Activated CD4-positive, alpha-beta memory T cell treated with anti-CD3 and anti-CD28 coated beads for 36 hours (primary cell): ENCODE data around the gene TOR1AIP1. TPM values are rescaled to one million over a fixed set of nuclear protein-coding genes. Genes with fewer than 3 reads are reported as not detected.

Experiments used
- CTCF ChIA-PET: fragments of 350-600 bp; sonication (Branson Sonifier 250); formaldehyde crosslinking; loops from one replicate; lab custom pipeline; 2021; ENCODE audit warnings: antibody characterized with exemption, inconsistent platforms; lab: Charles Lee
- POLR2A ChIA-PET: fragments of 350-600 bp; sonication (Branson Sonifier 250); formaldehyde crosslinking; loops from one replicate; lab custom pipeline; 2021; ENCODE audit warnings: antibody characterized with exemption; lab: Charles Lee
- DNase-seq: peaks from one replicate; pipeline ENCODE4 v3.0.0-alpha.2; 2020
- H3K27ac Mint-ChIP-seq: one replicate; pipeline ENCODE4 v1.8.0; 2021; ENCODE audit warnings: mixed read lengths
- H3K27me3 Mint-ChIP-seq: one replicate; pipeline ENCODE4 v1.8.0; 2021; ENCODE audit warnings: mixed read lengths
- H3K36me3 Mint-ChIP-seq: one replicate; pipeline ENCODE4 v1.8.0; 2021; ENCODE audit warnings: mixed read lengths
- H3K4me1 Mint-ChIP-seq: one replicate; pipeline ENCODE4 v1.8.0; 2021; ENCODE audit warnings: low read depth, mixed read lengths
- H3K4me3 Mint-ChIP-seq: one replicate; pipeline ENCODE4 v1.8.0; 2021; ENCODE audit warnings: mild to moderate bottlenecking, mixed read lengths
- H3K9me3 Mint-ChIP-seq: one replicate; pipeline ENCODE4 v1.8.0; 2021; ENCODE audit warnings: mixed read lengths
- intact Hi-C: fragments of 100-400 bp; cut with micrococcal nuclease; formaldehyde crosslinking; loops from one replicate; pipeline ENCODE4 v1.15.1; 2023
- total RNA-seq, 2 experiments: library from RNA; stranded (reverse); gene quantifications; one replicate each; pipeline ENCODE4 v1.2.3, GENCODE V29; 2021

TOR1AIP1 gene
- total RNA-seq, 2 experiments from 2014 or later: 57.4 to 57.7 TPM

DNA sequence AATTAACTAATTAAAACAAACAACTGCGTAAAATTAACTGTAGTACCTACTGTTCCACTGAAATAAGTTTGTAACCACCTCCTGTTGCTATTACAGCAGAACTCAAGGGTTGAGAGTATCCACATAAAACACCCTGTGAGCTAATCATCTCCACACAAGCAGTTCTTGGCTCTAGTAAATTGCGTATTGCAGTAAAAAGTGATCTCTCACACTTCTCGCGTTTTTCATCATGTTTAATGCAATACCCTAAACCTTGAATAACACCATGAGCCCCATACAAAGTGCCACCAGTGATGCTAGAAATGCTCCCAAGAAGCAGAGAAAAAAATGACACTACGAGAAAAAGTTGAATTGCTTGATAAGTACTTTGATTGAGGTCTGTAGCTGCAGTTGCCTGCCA lies 43.2 kb downstream of the TOR1AIP1 start:
- POLR2A ChIA-PET: no interaction called here
- Mint-ChIP-seq H3K27me3 (no peaks in the 10 kb centered on the region), H3K9me3 (no peaks in the 10 kb centered on the region), H3K4me3 (no peak overlapping the region), H3K4me1 (no peaks in the 10 kb centered on the region), H3K27ac (no peak overlapping the region), H3K36me3 (peaks cover 6% of the 10 kb centered on the region)
- DNase-seq: no peak
- CTCF ChIA-PET: no interaction called here
- intact Hi-C loops: no loop called here

GRCh38 chr1:179925922-179926849 lies 44.1 kb downstream of the TOR1AIP1 start:
- peaks cover 4% of the 10 kb centered on the region for H3K36me3 Mint-ChIP-seq
- no peak for DNase-seq
- CTCF ChIA-PET: interaction anchor here (1.4 kb wide), 1 partner anchor 11 kb away, joined by 5 read pairs; no protein-coding TSS in a partner anchor
- no peak overlapping the region for H3K27ac Mint-ChIP-seq
- intact Hi-C loops: no loop called here
- no peaks in the 10 kb centered on the region for H3K27me3 Mint-ChIP-seq
- POLR2A ChIA-PET: no interaction called here
- H3K4me3 Mint-ChIP-seq: no peak overlapping the region
- H3K4me1 Mint-ChIP-seq: no peaks in the 10 kb centered on the region
- no peaks in the 10 kb centered on the region for H3K9me3 Mint-ChIP-seq

GRCh38 chr1:179926850-179927205 lies 44.7 kb downstream of the TOR1AIP1 start:
- Mint-ChIP-seq H3K27me3 (no peaks in the 10 kb centered on the region), H3K4me3 (no peak overlapping the region), H3K36me3 (peaks cover under 1% of the 10 kb centered on the region), H3K27ac (no peak overlapping the region), H3K9me3 (no peaks in the 10 kb centered on the region), H3K4me1 (no peaks in the 10 kb centered on the region)
- intact Hi-C loops: no loop called here
- DNase-seq: no peak
- CTCF ChIA-PET: interaction anchor here (1.4 kb wide), 1 partner anchor 12 kb away, joined by 5 read pairs; no protein-coding TSS in a partner anchor
- POLR2A ChIA-PET: no interaction called here

DNA sequence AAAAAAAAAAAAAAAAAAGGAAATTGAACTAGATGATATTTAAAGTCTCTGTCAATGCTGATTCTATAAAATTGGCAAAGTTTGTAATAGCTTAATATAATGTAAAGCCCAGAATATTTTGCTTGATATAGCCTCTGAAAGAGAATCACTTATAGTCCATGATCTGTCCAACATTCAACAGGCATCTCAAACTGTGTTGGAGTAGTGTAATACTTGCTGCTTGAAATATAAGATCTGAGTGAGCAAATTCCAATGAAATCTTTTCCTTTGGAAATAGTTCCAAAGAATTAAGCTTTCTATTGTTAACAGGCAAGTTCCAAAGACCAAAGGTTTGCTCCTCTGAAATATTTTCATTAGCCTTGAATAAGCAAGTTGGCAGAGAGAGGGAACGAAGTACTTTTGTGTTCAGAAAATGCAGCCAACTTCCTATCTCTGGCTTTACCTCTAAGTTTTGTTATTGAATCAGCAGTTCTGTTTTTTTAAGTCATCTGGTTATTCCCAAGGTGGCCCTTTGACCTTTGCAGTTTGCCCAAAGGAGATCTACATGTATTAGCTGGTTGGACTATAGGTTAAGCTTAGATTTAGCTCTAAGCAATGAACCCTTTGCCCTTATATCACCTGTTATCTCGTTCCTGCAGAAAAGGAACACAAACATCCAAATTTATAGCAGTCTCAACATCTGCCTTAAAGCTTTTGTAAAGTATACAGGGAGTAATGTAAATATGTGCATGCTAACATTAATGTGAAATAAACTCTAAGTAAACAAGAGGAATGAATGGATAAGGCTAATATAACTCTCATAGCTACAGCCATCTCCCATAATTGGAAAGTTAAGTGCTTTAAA lies 48.1 kb downstream of the TOR1AIP1 start:
- intact Hi-C loops: no loop called here
- DNase-seq: no peak
- ChIA-PET CTCF (interaction anchor here (0.5 kb wide), 1 partner anchor 12 kb away, joined by 3 read pairs; no protein-coding TSS in a partner anchor), POLR2A (no interaction called here)
- H3K27ac Mint-ChIP-seq: no peak overlapping the region
- H3K36me3 Mint-ChIP-seq: no peaks in the 10 kb centered on the region
- H3K27me3 Mint-ChIP-seq: peaks cover 1% of the 10 kb centered on the region
- H3K4me3 Mint-ChIP-seq: no peak overlapping the region
- no peaks in the 10 kb centered on the region for H3K4me1 Mint-ChIP-seq
- no peaks in the 10 kb centered on the region for H3K9me3 Mint-ChIP-seq

GRCh38 chr1:179930867-179931266 lies 48.8 kb downstream of the TOR1AIP1 start:
- Mint-ChIP-seq H3K27me3 (peaks cover 1% of the 10 kb centered on the region), H3K4me1 (no peaks in the 10 kb centered on the region), H3K4me3 (no peak overlapping the region), H3K27ac (no peak overlapping the region), H3K9me3 (no peaks in the 10 kb centered on the region), H3K36me3 (no peaks in the 10 kb centered on the region)
- no peak for DNase-seq
- intact Hi-C loops: no loop called here
- ChIA-PET CTCF (interaction anchor here (0.5 kb wide), 1 partner anchor 12 kb away, joined by 3 read pairs; no protein-coding TSS in a partner anchor), POLR2A (no interaction called here)

DNA sequence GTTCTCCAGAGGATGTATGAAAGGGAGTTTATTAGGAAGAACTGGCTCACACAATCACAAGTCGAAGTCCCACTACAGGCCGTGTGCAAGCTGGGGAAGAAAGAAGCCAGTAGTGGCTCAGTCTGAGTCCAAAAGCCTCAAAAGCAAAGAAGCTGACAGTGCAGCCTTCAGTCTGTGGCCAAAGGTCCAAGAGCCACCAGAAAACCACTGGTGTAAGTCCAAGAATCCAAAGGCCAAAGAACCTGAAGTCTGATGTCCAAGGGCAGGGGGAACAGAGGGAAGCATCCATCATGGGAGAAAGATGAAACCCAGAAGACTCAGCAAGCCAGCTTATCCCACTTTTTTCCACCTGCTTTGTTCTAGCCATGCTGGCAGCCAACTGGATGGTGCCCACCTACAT lies 51.1 kb downstream of the TOR1AIP1 start:
- no peaks in the 10 kb centered on the region for H3K9me3 Mint-ChIP-seq
- H3K4me1 Mint-ChIP-seq: no peaks in the 10 kb centered on the region
- ChIA-PET CTCF (interaction anchor here (1.1 kb wide), 1 partner anchor 18 kb away, joined by 3 read pairs; no protein-coding TSS in a partner anchor), POLR2A (no interaction called here)
- no peak overlapping the region for H3K27ac Mint-ChIP-seq
- peaks cover 1% of the 10 kb centered on the region for H3K27me3 Mint-ChIP-seq
- H3K4me3 Mint-ChIP-seq: no peak overlapping the region
- H3K36me3 Mint-ChIP-seq: no peaks in the 10 kb centered on the region
- intact Hi-C loops: no loop called here
- no peak for DNase-seq

- H3K4me3 Mint-ChIP-seq: no peak overlapping the region
- no peak for DNase-seq
- no peaks in the 10 kb centered on the region for H3K9me3 Mint-ChIP-seq
- intact Hi-C loops: no loop called here
- CTCF ChIA-PET: interaction anchor here (2.1 kb wide), 1 partner anchor 68 kb away, joined by 6 read pairs; no protein-coding TSS in a partner anchor
- POLR2A ChIA-PET: no interaction called here
- H3K4me1 Mint-ChIP-seq: no peaks in the 10 kb centered on the region
- H3K36me3 Mint-ChIP-seq: no peaks in the 10 kb centered on the region
- no peak overlapping the region for H3K27ac Mint-ChIP-seq
- peaks cover 1% of the 10 kb centered on the region for H3K27me3 Mint-ChIP-seq
Measured at GRCh38 chr1:179935909-179936496, 53.9 kb downstream of the TOR1AIP1 start.

- intact Hi-C loops: no loop called here
- ChIA-PET CTCF (interaction anchor here (2.1 kb wide), 1 partner anchor 70 kb away, joined by 6 read pairs; no protein-coding TSS in a partner anchor), POLR2A (no interaction called here)
- H3K36me3 Mint-ChIP-seq: no peaks in the 10 kb centered on the region
- no peaks in the 10 kb centered on the region for H3K9me3 Mint-ChIP-seq
- DNase-seq: no peak
- H3K27ac Mint-ChIP-seq: no peak overlapping the region
- no peaks in the 10 kb centered on the region for H3K4me1 Mint-ChIP-seq
- H3K27me3 Mint-ChIP-seq: no peaks in the 10 kb centered on the region
- no peak overlapping the region for H3K4me3 Mint-ChIP-seq
Measured at GRCh38 chr1:179937668-179938254, 55.7 kb downstream of the TOR1AIP1 start.

- CTCF ChIA-PET: no interaction called here
Measured at GRCh38 chr1:179938752-179939151, 56.7 kb downstream of the TOR1AIP1 start.

DNA sequence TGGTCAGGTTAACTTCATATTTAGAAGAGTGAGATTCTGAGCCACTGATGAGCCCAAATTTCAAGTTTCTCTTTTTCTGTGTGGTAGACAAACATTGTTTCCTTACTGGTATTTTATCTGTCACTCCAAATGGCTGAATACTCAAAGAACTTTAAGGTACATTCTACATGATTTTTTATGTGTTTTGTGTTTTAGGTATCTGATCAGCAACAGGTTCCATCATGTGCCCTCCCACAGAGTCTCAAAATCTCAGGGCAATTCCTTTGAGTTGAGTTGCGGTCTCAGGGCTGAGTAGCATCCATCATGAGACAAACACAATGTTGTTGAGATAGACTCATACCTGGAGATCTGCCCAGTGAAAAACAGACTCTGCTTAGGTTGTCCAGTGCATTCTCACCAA lies 57.9 kb downstream of the TOR1AIP1 start:
- CTCF ChIA-PET: no interaction called here
- no peak for DNase-seq
- intact Hi-C loops: no loop called here

More at GRCh38 chr1:179938752-179939151, 56.7 kb downstream of the TOR1AIP1 start:
- intact Hi-C loops: no loop called here
- Mint-ChIP-seq H3K27ac (no peak overlapping the region), H3K36me3 (no peaks in the 10 kb centered on the region), H3K9me3 (no peaks in the 10 kb centered on the region), H3K4me3 (no peak overlapping the region), H3K4me1 (no peaks in the 10 kb centered on the region), H3K27me3 (no peaks in the 10 kb centered on the region)
- DNase-seq: no peak
- POLR2A ChIA-PET: no interaction called here

DNA sequence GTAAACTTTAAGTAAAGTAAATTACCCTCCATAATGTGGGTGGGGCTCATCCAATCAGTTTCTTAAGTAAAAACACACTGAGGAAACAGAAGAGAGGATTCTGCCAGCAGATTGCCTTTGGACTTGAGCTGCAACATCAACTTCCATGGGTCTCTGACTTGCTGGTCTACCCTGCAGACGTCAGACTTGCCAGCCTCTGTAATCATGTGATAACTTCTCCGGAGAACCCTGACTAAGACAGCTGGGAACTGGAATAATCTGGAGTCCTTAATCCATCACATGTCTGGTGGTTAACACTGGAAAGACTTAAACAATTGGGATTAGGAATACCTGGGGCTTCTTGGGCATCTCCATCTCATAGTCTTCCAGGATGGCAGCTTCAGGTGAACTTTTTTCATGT lies 59.4 kb downstream of the TOR1AIP1 start:
- Mint-ChIP-seq H3K4me1 (no peaks in the 10 kb centered on the region), H3K9me3 (no peaks in the 10 kb centered on the region), H3K36me3 (no peaks in the 10 kb centered on the region), H3K4me3 (no peak overlapping the region), H3K27me3 (no peaks in the 10 kb centered on the region), H3K27ac (no peak overlapping the region)
- ChIA-PET POLR2A (no interaction called here), CTCF (no interaction called here)
- DNase-seq: no peak
- intact Hi-C loops: no loop called here

More for the DNA sequence above, 57.9 kb downstream of the TOR1AIP1 start:
- Mint-ChIP-seq H3K27ac (no peak overlapping the region), H3K9me3 (no peaks in the 10 kb centered on the region), H3K36me3 (no peaks in the 10 kb centered on the region), H3K4me3 (no peak overlapping the region), H3K4me1 (no peaks in the 10 kb centered on the region), H3K27me3 (no peaks in the 10 kb centered on the region)
- POLR2A ChIA-PET: no interaction called here
